Endothelial cell of umbilical vein (primary cell): Measurements from ENCODE around the gene MACROD2.

Experiments used
- CTCF ChIP-seq, 2 donors: IDR thresholded peaks; 1 replicate in 1 of 2; 2 replicates in 1 of 2; pipeline ENCODE4 v1.5.1; 2011; ENCODE audit warnings: low read length in 2 of 2, mild to moderate bottlenecking in 2 of 2, moderate library complexity in 2 of 2, control low read depth in 1 of 2, inconsistent platforms in 1 of 2, low read depth in 1 of 2; ENCODE audit not compliant: insufficient read depth in 1 of 2; ENCODE audit errors: extremely low read depth in 1 of 2
- EZH2 ChIP-seq: IDR thresholded peaks from 2 replicates; pipeline ENCODE4 v1.6.1; 2012; ENCODE audit warnings: borderline replicate concordance, low read depth, mild to moderate bottlenecking, moderate library complexity, low read length, inconsistent platforms; ENCODE audit not compliant: severe bottlenecking
- FOS ChIP-seq: IDR thresholded peaks from 2 replicates; pipeline ENCODE4 v1.6.1; 2011; ENCODE audit warnings: mild to moderate bottlenecking, low read length, moderate library complexity, borderline replicate concordance; ENCODE audit not compliant: insufficient read depth
- MAX ChIP-seq: IDR thresholded peaks from 2 replicates; pipeline ENCODE4 v1.6.1; 2011; ENCODE audit not compliant: insufficient read depth, insufficient read length
- MYC ChIP-seq: IDR thresholded peaks from one replicate; pipeline ENCODE4 v1.6.1; 2011; ENCODE audit warnings: mild to moderate bottlenecking, low read depth, low read length
- POLR2A ChIP-seq: IDR thresholded peaks from 2 replicates; pipeline ENCODE4 v1.6.1; 2012; ENCODE audit warnings: low read depth, mild to moderate bottlenecking, control low read depth, low read length
- POLR2AphosphoS5 ChIP-seq: IDR thresholded peaks from 2 replicates; pipeline ENCODE4 v1.6.1; 2012; ENCODE audit warnings: low read depth, mild to moderate bottlenecking, control low read depth, low read length, moderate library complexity; ENCODE audit not compliant: insufficient read depth

GRCh38 chr20:15740046-15740775 is 1744.9 kb downstream of the MACROD2 start:
- TF ChIP-seq CTCF (IDR thresholded peaks at IDR 0.05; ENCODE audit: extremely low read depth in 1 of 2, insufficient read depth in 1 of 2, low read depth in 1 of 2, low read length in 2 of 2): no peak
- TF ChIP-seq EZH2: no peak
- no peak for TF ChIP-seq POLR2A
- no peak for TF ChIP-seq POLR2AphosphoS5
- TF ChIP-seq MAX: no peak
- no peak for TF ChIP-seq FOS
- TF ChIP-seq MYC: no peak
